ENCODE measurements around the gene FLT4.

The FLT4 gene

GRCh38 chr5:180628827-180629750 is 20.3 kb downstream of the FLT4 start:
- Histone ChIP-seq H3K9me2 (ENCODE audit: low read depth, low read length) (no peaks in the 10 kb centered on the region), H4K20me1 (ENCODE audit: insufficient read depth, low read length) (no peaks in the 10 kb centered on the region), H3K36me3 (ENCODE audit: insufficient read depth, low read length) (no peaks in the 10 kb centered on the region), H3K79me2 (ENCODE audit: insufficient read depth, low read length) (no peaks in the 10 kb centered on the region), H3K9me3 (ENCODE audit: low read length) (no peaks in the 10 kb centered on the region), H3K4me2 (ENCODE audit: low read length) (no peak overlapping the region), H3K9ac (ENCODE audit: low read length) (no peak overlapping the region), H3K27ac (ENCODE audit: low read depth, low read length, poor library complexity, severe bottlenecking) (no peak overlapping the region), H3K4me1 (ENCODE audit: insufficient read depth, low read length, severe bottlenecking) (no peaks in the 10 kb centered on the region), H3K4me3 (ENCODE audit: low read depth, low read length, poor library complexity, severe bottlenecking) (no peak overlapping the region), H3F3A (ENCODE audit: insufficient read depth, low read length) (no peaks in the 10 kb centered on the region), H2AFZ (ENCODE audit: low read length) (no peak overlapping the region), H3K27me3 (ENCODE audit: insufficient read depth, low read length) (no peaks in the 10 kb centered on the region)
- no peak for TF ChIP-seq CTCF (IDR thresholded peaks at IDR 0.05; ENCODE audit: low read length)
- no peak for TF ChIP-seq EZH2 (IDR thresholded peaks at IDR 0.05; ENCODE audit: borderline replicate concordance, low read length)

- H3K4me3 ChIP-seq (ENCODE audit: low read depth, low read length, poor library complexity, severe bottlenecking) = no peak overlapping the region
- H3K36me3 ChIP-seq (ENCODE audit: insufficient read depth, low read length) = no peaks in the 10 kb centered on the region
- H3F3A ChIP-seq (ENCODE audit: insufficient read depth, low read length) = no peaks in the 10 kb centered on the region
- H4K20me1 ChIP-seq (ENCODE audit: insufficient read depth, low read length) = no peaks in the 10 kb centered on the region
- H2AFZ ChIP-seq (ENCODE audit: low read length) = no peak overlapping the region
- no peaks in the 10 kb centered on the region for H3K79me2 ChIP-seq (ENCODE audit: insufficient read depth, low read length)
- no peaks in the 10 kb centered on the region for H3K27me3 ChIP-seq (ENCODE audit: insufficient read depth, low read length)
- TF ChIP-seq CTCF (IDR thresholded peaks at IDR 0.05; ENCODE audit: low read length) (no peak), EZH2 (IDR thresholded peaks at IDR 0.05; ENCODE audit: borderline replicate concordance, low read length) (no peak)
- H3K9ac ChIP-seq (ENCODE audit: low read length) = no peak overlapping the region
- H3K4me2 ChIP-seq (ENCODE audit: low read length) = no peak overlapping the region
- no peak overlapping the region for H3K27ac ChIP-seq (ENCODE audit: low read depth, low read length, poor library complexity, severe bottlenecking)
- H3K9me3 ChIP-seq (ENCODE audit: low read length) = no peaks in the 10 kb centered on the region
- H3K9me2 ChIP-seq (ENCODE audit: low read depth, low read length) = no peaks in the 10 kb centered on the region
- H3K4me1 ChIP-seq (ENCODE audit: insufficient read depth, low read length, severe bottlenecking) = no peaks in the 10 kb centered on the region
These were observed 21.2 kb downstream of the FLT4 start for GRCh38 chr5:180628211-180628610.

- no peaks in the 10 kb centered on the region for H3K27me3 ChIP-seq (ENCODE audit: insufficient read depth, low read length)
- H3K79me2 ChIP-seq (ENCODE audit: insufficient read depth, low read length) = no peaks in the 10 kb centered on the region
- H3K36me3 ChIP-seq (ENCODE audit: insufficient read depth, low read length) = no peaks in the 10 kb centered on the region
- no peaks in the 10 kb centered on the region for H3K9me2 ChIP-seq (ENCODE audit: low read depth, low read length)
- no peak overlapping the region for H3K27ac ChIP-seq (ENCODE audit: low read depth, low read length, poor library complexity, severe bottlenecking)
- no peak overlapping the region for H2AFZ ChIP-seq (ENCODE audit: low read length)
- no peaks in the 10 kb centered on the region for H3F3A ChIP-seq (ENCODE audit: insufficient read depth, low read length)
- no peaks in the 10 kb centered on the region for H4K20me1 ChIP-seq (ENCODE audit: insufficient read depth, low read length)
- H3K4me1 ChIP-seq (ENCODE audit: insufficient read depth, low read length, severe bottlenecking) = no peaks in the 10 kb centered on the region
- H3K9ac ChIP-seq (ENCODE audit: low read length) = no peak overlapping the region
- no peak overlapping the region for H3K4me3 ChIP-seq (ENCODE audit: low read depth, low read length, poor library complexity, severe bottlenecking)
- no peak overlapping the region for H3K4me2 ChIP-seq (ENCODE audit: low read length)
- H3K9me3 ChIP-seq (ENCODE audit: low read length) = no peaks in the 10 kb centered on the region
- no peak for TF ChIP-seq EZH2 (IDR thresholded peaks at IDR 0.05; ENCODE audit: borderline replicate concordance, low read length)
- TF ChIP-seq CTCF (IDR thresholded peaks at IDR 0.05; ENCODE audit: low read length) = no peak
These were observed 21.8 kb downstream of the FLT4 start for GRCh38 chr5:180627386-180628120.
